ENCODE results near the gene CST2. TPM values are rescaled to one million over a fixed set of nuclear protein-coding genes. Genes with fewer than 3 reads are reported as not detected.

CST2 gene
- total and polyA plus RNA-seq, 2 donors (not counting 1 experiment from before 2014, with no cell fraction given) = 0.12 TPM; not detected in 1

- Histone ChIP-seq H3K9ac (ENCODE audit: insufficient read depth, low read length) (no peak overlapping the region), H3K9me3 (ENCODE audit: control insufficient read depth, insufficient read depth, low read depth, low read length) (no peaks in the 10 kb centered on the region), H3K4me1 (ENCODE audit: control insufficient read depth, extremely low read depth, insufficient read depth, low read length) (no peaks in the 10 kb centered on the region), H3K79me2 (ENCODE audit: control insufficient read depth, insufficient read depth, low read length) (no peaks in the 10 kb centered on the region), H3K36me3 (ENCODE audit: control insufficient read depth, insufficient read depth, low read length) (no peaks in the 10 kb centered on the region), H2AFZ (ENCODE audit: low read length) (no peak overlapping the region), H3K27me3 (ENCODE audit: control insufficient read depth, insufficient read depth, low read length) (peaks cover 2% of the 10 kb centered on the region), H3K4me2 (ENCODE audit: extremely low read depth, insufficient read depth, low read length) (no peak overlapping the region), H3K4me3 (replicated peaks in 1 of 4; ENCODE audit: control extremely low read depth in 1 of 4, insufficient read depth in 1 of 4, low read depth in 3 of 4, low read length in 4 of 4) (no peak overlapping the region), H4K20me1 (ENCODE audit: control insufficient read depth, extremely low read depth, insufficient read depth, low read length) (no peaks in the 10 kb centered on the region), H3K27ac (ENCODE audit: insufficient read depth, low read length) (no peak overlapping the region)
- DNase-seq (ENCODE audit: low read depth in 2 of 2) = no peak
- TF ChIP-seq CTCF (conservative IDR thresholded peaks at IDR 0.05 in 1 of 2, IDR thresholded peaks at IDR 0.05 in 1 of 2; ENCODE audit: low read depth in 1 of 2, low read length in 2 of 2) (no peak), EZH2 (IDR thresholded peaks at IDR 0.05; ENCODE audit: low read length, missing control alignments) (no peak)
Measured at GRCh38 chr20:23776067-23776771, 50.3 kb downstream of the CST2 start.

DNA sequence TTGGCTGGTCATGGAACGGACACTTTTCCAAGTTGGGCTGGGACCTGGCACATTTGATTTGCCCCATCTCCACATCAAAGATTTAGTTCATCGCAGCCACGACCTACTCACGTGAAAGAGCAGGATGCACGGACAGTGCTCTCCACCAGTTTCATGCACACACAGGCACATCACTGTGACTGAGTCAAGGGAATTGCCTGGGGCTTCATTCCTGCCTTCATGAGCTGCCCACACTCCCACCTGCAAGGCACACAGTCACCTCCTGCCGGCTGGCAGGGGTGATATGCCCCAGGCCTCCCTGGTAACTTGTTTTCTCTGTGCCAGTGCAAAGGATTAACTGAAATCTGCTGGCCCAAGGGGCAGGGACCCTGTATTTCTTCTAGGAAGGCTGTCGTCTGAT, 52.4 kb downstream of the CST2 start:
- no peaks in the 10 kb centered on the region for H3K79me2 ChIP-seq (ENCODE audit: control insufficient read depth, insufficient read depth, low read length)
- H3K36me3 ChIP-seq (ENCODE audit: control insufficient read depth, insufficient read depth, low read length) = no peaks in the 10 kb centered on the region
- no peak overlapping the region for H3K4me2 ChIP-seq (ENCODE audit: extremely low read depth, insufficient read depth, low read length)
- H4K20me1 ChIP-seq (ENCODE audit: control insufficient read depth, extremely low read depth, insufficient read depth, low read length) = no peaks in the 10 kb centered on the region
- DNase-seq (ENCODE audit: low read depth in 2 of 2) = no peak
- TF ChIP-seq EZH2 (IDR thresholded peaks at IDR 0.05; ENCODE audit: low read length, missing control alignments) = no peak
- TF ChIP-seq CTCF (conservative IDR thresholded peaks at IDR 0.05 in 1 of 2, IDR thresholded peaks at IDR 0.05 in 1 of 2; ENCODE audit: low read depth in 1 of 2, low read length in 2 of 2) = no peak
- H3K9ac ChIP-seq (ENCODE audit: insufficient read depth, low read length) = no peak overlapping the region
- H2AFZ ChIP-seq (ENCODE audit: low read length) = no peak overlapping the region
- H3K4me1 ChIP-seq (ENCODE audit: control insufficient read depth, extremely low read depth, insufficient read depth, low read length) = no peaks in the 10 kb centered on the region
- H3K27me3 ChIP-seq (ENCODE audit: control insufficient read depth, insufficient read depth, low read length) = no peaks in the 10 kb centered on the region
- no peak overlapping the region for H3K4me3 ChIP-seq (replicated peaks in 1 of 4; ENCODE audit: control extremely low read depth in 1 of 4, insufficient read depth in 1 of 4, low read depth in 3 of 4, low read length in 4 of 4)
- H3K9me3 ChIP-seq (ENCODE audit: control insufficient read depth, insufficient read depth, low read depth, low read length) = no peaks in the 10 kb centered on the region
- no peak overlapping the region for H3K27ac ChIP-seq (ENCODE audit: insufficient read depth, low read length)

Other genes starting within 250 kb of the CST2 start
- gene CST9, start 220.8 kb downstream of the CST2 start, total RNA-seq = not detected in 2 replicates
- gene CST9, start 220.8 kb downstream of the CST2 start, polyA plus RNA-seq = not detected in 2 replicates
- gene CST3, start 188.8 kb downstream of the CST2 start, total RNA-seq = 135 and 162 TPM in 2 replicates
- gene CST3, start 188.8 kb downstream of the CST2 start, polyA plus RNA-seq = 136 and 180 TPM in 2 replicates
- gene CST4, start 137.7 kb downstream of the CST2 start, total RNA-seq = 0.17 TPM in 1 of 2 replicates, not detected in the other
- 0.16 TPM in 1 of 2 replicates, not detected in the other for gene CST4, start 137.7 kb downstream of the CST2 start, polyA plus RNA-seq
- gene CST1, start 75.8 kb downstream of the CST2 start, total RNA-seq = 3.6 TPM in 1 of 2 replicates, not detected in the other
- 3.9 and 8.5 TPM in 2 replicates for gene CST1, start 75.8 kb downstream of the CST2 start, polyA plus RNA-seq
- gene CST5, start 53.0 kb upstream of the CST2 start, total RNA-seq = not detected in 2 replicates
- gene CST5, start 53.0 kb upstream of the CST2 start, polyA plus RNA-seq = not detected in 2 replicates
- not detected in 2 replicates for gene GGTLC1, start 162.1 kb upstream of the CST2 start, total RNA-seq
- not detected in 2 replicates for gene GGTLC1, start 162.1 kb upstream of the CST2 start, polyA plus RNA-seq